Prostate gland (tissue), 2 donors: ENCODE results near the gene CDC16. TPM values are rescaled to one million over a fixed set of nuclear protein-coding genes. Genes with fewer than 3 reads are reported as not detected.
"Not testable (repeated sequence)": the region's sequence is repeated elsewhere in the genome, so short reads cannot be mapped to it uniquely, and the experiment has no call there.

Source experiments
- DNase-seq: peaks from one replicate; pipeline ENCODE4 v3.0.0-alpha.2; 2019; ENCODE audit warnings: low spot score
- H3K27ac ChIP-seq, 2 donors: fragments of 200-600 bp; sonication (generic); 2 replicates each; pipeline ENCODE4 v1.5.1; 2017 to 2019
- H3K27me3 ChIP-seq: fragments of 200-600 bp; sonication (generic); replicated peaks from 2 replicates; pipeline ENCODE4 v1.5.1; 2019; ENCODE audit not compliant: insufficient read depth
- H3K36me3 ChIP-seq, 2 donors: fragments of 200-600 bp; sonication (generic); 1 replicate in 1 of 2; 2 replicates in 1 of 2; pipeline versions ENCODE4 v1.5.1 to v1.8.1; 2017 to 2019
- H3K4me1 ChIP-seq: fragments of 200-600 bp; sonication (generic); replicated peaks from 2 replicates; pipeline ENCODE4 v1.5.1; 2019
- H3K4me3 ChIP-seq, 2 donors: fragments of 200-600 bp; sonication (generic); 2 replicates each; pipeline ENCODE4 v1.5.1; 2017 to 2019
- H3K9me3 ChIP-seq: fragments of 200-600 bp; sonication (generic); 2 replicates; pipeline ENCODE4 v1.5.1; 2017
- POLR2A ChIP-seq: fragments of 450-650 bp; IDR thresholded peaks from one replicate; pipeline ENCODE4 v1.6.1; 2016; ENCODE audit warnings: antibody characterized with exemption, mild to moderate bottlenecking
- POLR2AphosphoS5 ChIP-seq: sonication (generic); formaldehyde crosslinking; IDR thresholded peaks from one replicate; pipeline ENCODE4 v1.6.1; 2017; ENCODE audit warnings: antibody characterized with exemption
- WGBS: methylation state at CpG from one replicate; pipeline ENCODE4 v1.1.5; 2018; 5-methylcytosine and 5-hydroxymethylcytosine counted together
- intact Hi-C: fragments of 100-400 bp; cut with DNase I; formaldehyde crosslinking; loops from one replicate; pipeline ENCODE4 v1.14.2; 2022
- total RNA-seq, 2 donors: library from RNA; depleted of rRNA; stranded (reverse); fragments of >200 nt; gene quantifications; one replicate each; pipeline ENCODE4 v1.1.0, GENCODE V29; 2016
- TF ChIP-seq, protein P1 (sequence below), 4 experiments: fragments of 200-600 bp in 2 of 4; fragments of 450-650 bp in 2 of 4; sonication (generic) in 2 of 4; IDR thresholded peaks; 1 replicate in 3 of 4; 2 replicates in 1 of 4; pipeline ENCODE4 v1.5.1; 2016 to 2019; ENCODE audit warnings: antibody characterized with exemption in 4 of 4, mild to moderate bottlenecking in 2 of 4, moderate library complexity in 2 of 4

The CDC16 gene
- total RNA-seq, 2 donors from 2014 or later: 37.7 to 75.0 TPM

DNA sequence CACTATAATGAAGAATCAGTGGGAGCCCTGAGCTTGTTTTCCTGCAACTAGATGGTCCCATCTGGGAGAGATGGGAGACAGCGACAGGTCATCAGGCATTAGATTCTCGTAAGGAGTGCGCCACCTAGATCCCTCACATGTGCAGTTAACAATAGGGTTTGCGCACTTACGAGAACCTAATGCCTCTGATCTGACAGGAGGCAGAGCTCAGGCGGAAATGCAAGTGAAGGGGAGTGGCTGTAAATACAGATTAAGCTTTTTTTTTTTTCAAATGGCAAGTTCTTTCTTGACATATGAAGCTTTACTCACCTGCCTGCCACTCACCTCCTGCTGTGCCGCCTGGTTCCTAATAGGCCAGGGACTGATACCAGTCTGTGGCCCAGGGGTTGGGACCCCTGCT, 14.4 kb downstream of the CDC16 start:
- Histone ChIP-seq H3K36me3 (peaks cover 7 to 11% of the 10 kb centered on the region in 2 donors), H3K4me1 (no peaks in the 10 kb centered on the region), H3K27me3 (no peaks in the 10 kb centered on the region), H3K4me3 (no peak overlapping the region), H3K9me3 (no peaks in the 10 kb centered on the region), H3K27ac (no peak overlapping the region)
- TF ChIP-seq POLR2A (no peak), POLR2AphosphoS5 (no peak)
- TF ChIP-seq, protein P1, sequence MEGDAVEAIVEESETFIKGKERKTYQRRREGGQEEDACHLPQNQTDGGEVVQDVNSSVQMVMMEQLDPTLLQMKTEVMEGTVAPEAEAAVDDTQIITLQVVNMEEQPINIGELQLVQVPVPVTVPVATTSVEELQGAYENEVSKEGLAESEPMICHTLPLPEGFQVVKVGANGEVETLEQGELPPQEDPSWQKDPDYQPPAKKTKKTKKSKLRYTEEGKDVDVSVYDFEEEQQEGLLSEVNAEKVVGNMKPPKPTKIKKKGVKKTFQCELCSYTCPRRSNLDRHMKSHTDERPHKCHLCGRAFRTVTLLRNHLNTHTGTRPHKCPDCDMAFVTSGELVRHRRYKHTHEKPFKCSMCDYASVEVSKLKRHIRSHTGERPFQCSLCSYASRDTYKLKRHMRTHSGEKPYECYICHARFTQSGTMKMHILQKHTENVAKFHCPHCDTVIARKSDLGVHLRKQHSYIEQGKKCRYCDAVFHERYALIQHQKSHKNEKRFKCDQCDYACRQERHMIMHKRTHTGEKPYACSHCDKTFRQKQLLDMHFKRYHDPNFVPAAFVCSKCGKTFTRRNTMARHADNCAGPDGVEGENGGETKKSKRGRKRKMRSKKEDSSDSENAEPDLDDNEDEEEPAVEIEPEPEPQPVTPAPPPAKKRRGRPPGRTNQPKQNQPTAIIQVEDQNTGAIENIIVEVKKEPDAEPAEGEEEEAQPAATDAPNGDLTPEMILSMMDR (IDR thresholded peaks at IDR 0.05): no peak
- no peak for DNase-seq
- intact Hi-C loops: no loop called here
- WGBS: 94% methylated on average over 7 of the region's 7 CpGs

GRCh38 chr13:114251639-114252440, 17.1 kb downstream of the CDC16 start:
- H3K27me3 ChIP-seq, H3K27ac ChIP-seq, H3K36me3 ChIP-seq, H3K4me1 ChIP-seq, H3K9me3 ChIP-seq, DNase-seq, intact Hi-C loops, H3K4me3 ChIP-seq: not testable (repeated sequence)
- 94% methylated on average over 1 of the region's 1 CpG for WGBS

- WGBS: 86% methylated on average over 1 of the region's 1 CpG
- Histone ChIP-seq H3K9me3 (no peaks in the 10 kb centered on the region), H3K36me3 (peaks cover 0 to under 1% of the 10 kb centered on the region in 2 donors), H3K4me3 (no peak overlapping the region), H3K4me1 (no peaks in the 10 kb centered on the region), H3K27me3 (no peaks in the 10 kb centered on the region), H3K27ac (no peak overlapping the region)
- intact Hi-C loops: no loop called here
- no peak for DNase-seq
- TF ChIP-seq POLR2A: no peak
- TF ChIP-seq, protein P1 (IDR thresholded peaks at IDR 0.05): no peak
- TF ChIP-seq POLR2AphosphoS5: no peak
Observed at GRCh38 chr13:114256547-114256946, 21.9 kb downstream of the CDC16 start.

DNA sequence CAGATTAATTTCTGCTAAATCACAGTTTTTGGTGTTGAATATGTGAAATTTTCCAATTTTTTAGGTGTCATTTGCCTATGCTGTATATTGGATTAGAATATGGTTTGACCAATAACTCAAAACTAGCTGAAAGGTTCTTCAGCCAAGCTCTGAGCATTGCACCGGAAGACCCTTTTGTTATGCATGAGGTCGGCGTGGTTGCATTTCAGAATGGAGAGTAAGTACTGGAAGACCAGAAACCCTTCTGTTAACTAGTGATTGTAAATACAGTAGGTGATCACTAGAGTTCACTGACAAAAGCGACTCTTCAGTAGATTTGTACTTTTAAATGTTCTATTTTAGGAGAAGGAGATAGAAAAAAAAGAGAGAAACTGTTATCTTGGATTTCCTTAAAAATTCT, 22.3 kb downstream of the CDC16 start:
- 95% methylated on average over 4 of the region's 4 CpGs for WGBS
- Histone ChIP-seq H3K9me3 (no peaks in the 10 kb centered on the region), H3K27me3 (no peaks in the 10 kb centered on the region), H3K36me3 (no peaks in the 10 kb centered on the region), H3K27ac (no peak overlapping the region), H3K4me1 (no peaks in the 10 kb centered on the region), H3K4me3 (no peak overlapping the region)
- TF ChIP-seq, protein P1 (IDR thresholded peaks at IDR 0.05): no peak
- TF ChIP-seq POLR2A: no peak
- no peak for TF ChIP-seq POLR2AphosphoS5
- DNase-seq: no peak
- intact Hi-C loops: no loop called here

- TF ChIP-seq, protein P1 (IDR thresholded peaks at IDR 0.05): no peak
- no peak for TF ChIP-seq POLR2A
- TF ChIP-seq POLR2AphosphoS5: peak; percentile 44
- H3K9me3 ChIP-seq: no peaks in the 10 kb centered on the region
- no peaks in the 10 kb centered on the region for H3K4me1 ChIP-seq
- peaks cover 0 to 7% of the 10 kb centered on the region in 2 donors for H3K36me3 ChIP-seq
- H3K4me3 ChIP-seq: no peak overlapping the region
- intact Hi-C loops: no loop called here
- 57% methylated on average over 8 of the region's 8 CpGs for WGBS
- H3K27ac ChIP-seq: no peak overlapping the region
- H3K27me3 ChIP-seq: no peaks in the 10 kb centered on the region
- peak; percentile 41 for DNase-seq
Observed at GRCh38 chr13:114258589-114258988, 23.9 kb downstream of the CDC16 start.
